A549 (cell line): ENCODE results near the gene TC2N. TPM values are rescaled to one million over a fixed set of nuclear protein-coding genes. Genes with fewer than 3 reads are reported as not detected.

ENCODE experiments used
- ATAC-seq, 2 experiments: fragments of 200-7000 bp in 1 of 2; fragments of >200 bp in 1 of 2; cut with Nextera tagmentation in 1 of 2; cut with Tn5 transposase in 1 of 2; 3 replicates each; pipeline versions ENCODE4 v1.8.0 to v1.9.1; 2018 to 2020; ENCODE audit warnings: mild to moderate bottlenecking in 1 of 2, moderate library complexity in 1 of 2
- CTCF ChIA-PET: fragments of 300-600 bp; sonication (Branson Sonifier 250); formaldehyde crosslinking; extraction: SDS; loops from one replicate; lab custom pipeline; 2021; ENCODE audit warnings: antibody characterized with exemption, inconsistent platforms; lab: Yijun Ruan, JAX
- POLR2A ChIA-PET: fragments of 350-600 bp; formaldehyde crosslinking; extraction: SDS; loops from one replicate; lab custom pipeline; 2021; ENCODE audit warnings: antibody characterized with exemption, inconsistent platforms; lab: Yijun Ruan, JAX
- DNase-seq, 2 experiments: peaks; one replicate each; pipeline versions ENCODE4 v3.0.0 to v3.0.0-alpha.2; 2011 to 2016; ENCODE audit warnings: low read depth in 1 of 2, low spot score in 1 of 2
- FAIRE-seq: peaks from 2 replicates; lab custom pipeline; 2011; peaks lifted over from hg19 to GRCh38; lab: Jason Lieb, UNC
- H3K27ac ChIP-seq, 2 experiments: fragments of >200 bp; sonication (Bioruptor Twin); formaldehyde crosslinking; 3 replicates each; pipeline ENCODE4 v1.5.1; 2016 to 2017
- H3K4me1 ChIP-seq: fragments of >200 bp; sonication (Bioruptor Twin); formaldehyde crosslinking; 3 replicates; pipeline ENCODE4 v1.6.1; 2016
- H3K4me2 ChIP-seq: fragments of >200 bp; sonication (Bioruptor Twin); formaldehyde crosslinking; 3 replicates; pipeline ENCODE4 v1.6.1; 2016
- H3K4me3 ChIP-seq: fragments of >200 bp; sonication (Bioruptor Twin); formaldehyde crosslinking; 3 replicates; pipeline ENCODE4 v1.5.1; 2016
- H3K9me3 ChIP-seq: fragments of >200 bp; sonication (Bioruptor Twin); formaldehyde crosslinking; 3 replicates; pipeline ENCODE4 v1.6.1; 2016
- CBX8 ChIP-seq: fragments of 200-600 bp; sonication (generic); IDR thresholded peaks from 2 replicates; pipeline ENCODE4 v1.6.1; 2016
- CEBPB ChIP-seq, 2 experiments: fragments of >200 bp in 1 of 2; sonication (Bioruptor Twin) in 1 of 2; formaldehyde crosslinking in 1 of 2; IDR thresholded peaks; 2 replicates each; pipeline ENCODE4 v1.6.1; 2012 to 2016
- CHD2 ChIP-seq: fragments of 150-350 bp; IDR thresholded peaks from 2 replicates; pipeline ENCODE4 v1.6.1; 2014; ENCODE audit warnings: low read length; ENCODE audit not compliant: partially characterized antibody
- EHF ChIP-seq: fragments of 250-450 bp; sonication (Bioruptor Pico); IDR thresholded peaks from 2 replicates; pipeline ENCODE4 v1.5.0; 2020; ENCODE audit warnings: mild to moderate bottlenecking
- EHMT2 ChIP-seq: fragments of 200-600 bp; sonication (generic); IDR thresholded peaks from 2 replicates; pipeline ENCODE4 v1.6.1; 2016; ENCODE audit warnings: antibody characterized with exemption, low read depth, mild to moderate bottlenecking, moderate library complexity
- EP300 ChIP-seq, 2 experiments: fragments of >200 bp; sonication (Bioruptor Twin); formaldehyde crosslinking; IDR thresholded peaks; 2 replicates in 1 of 2; 3 replicates in 1 of 2; pipeline ENCODE4 v1.6.1; 2016 to 2017
- ESRRA ChIP-seq: fragments of 150-350 bp; IDR thresholded peaks from 2 replicates; pipeline ENCODE4 v1.6.1; 2014; ENCODE audit warnings: mild to moderate bottlenecking, low read length, borderline replicate concordance
- FOSL2 ChIP-seq, 2 experiments: fragments of 450-650 bp in 1 of 2; fragments of >200 bp in 1 of 2; sonication (Bioruptor Twin) in 1 of 2; formaldehyde crosslinking; IDR thresholded peaks; 2 replicates each; pipeline versions ENCODE4 v1.5.0 to v1.6.1; 2016 to 2020; ENCODE audit warnings: mild to moderate bottlenecking in 1 of 2, moderate library complexity in 1 of 2
- GATA3 ChIP-seq: IDR thresholded peaks from 2 replicates; pipeline ENCODE4 v1.6.1; 2012; ENCODE audit warnings: borderline replicate concordance
- HEYL ChIP-seq: fragments of 250-450 bp; sonication (Bioruptor Pico); IDR thresholded peaks from 2 replicates; pipeline ENCODE4 v1.8.0; 2021; ENCODE audit warnings: mild to moderate bottlenecking, moderate library complexity
- JUN ChIP-seq, 2 experiments: fragments of >200 bp; sonication (Bioruptor Twin); formaldehyde crosslinking; IDR thresholded peaks; 2 replicates in 1 of 2; 3 replicates in 1 of 2; pipeline ENCODE4 v1.6.1; 2016 to 2017
- JUNB ChIP-seq: fragments of >200 bp; sonication (Bioruptor Twin); formaldehyde crosslinking; IDR thresholded peaks from 2 replicates; pipeline ENCODE4 v1.6.1; 2016
- KDM1A ChIP-seq: fragments of 200-600 bp; sonication (generic); IDR thresholded peaks from 2 replicates; pipeline ENCODE4 v1.6.1; 2016; ENCODE audit warnings: low read depth, mild to moderate bottlenecking
- MYC ChIP-seq: IDR thresholded peaks from 2 replicates; pipeline ENCODE4 v1.6.1; 2012; ENCODE audit warnings: mild to moderate bottlenecking, inconsistent platforms, low read length, improper control_type of control experiment, borderline replicate concordance
- NFE2L2 ChIP-seq: fragments of 150-350 bp; conservative IDR thresholded peaks from 2 replicates; pipeline ENCODE4 v1.6.1; 2014; ENCODE audit warnings: low read length
- RCOR1 ChIP-seq: fragments of 150-350 bp; IDR thresholded peaks from 2 replicates; pipeline ENCODE4 v1.6.1; 2014; ENCODE audit warnings: antibody characterized with exemption, low read length, low read depth
- RFX5 ChIP-seq: fragments of 450-650 bp; IDR thresholded peaks from 2 replicates; pipeline ENCODE4 v1.7.1; 2014; ENCODE audit warnings: antibody characterized with exemption, mild to moderate bottlenecking, moderate library complexity
- ZNF302 ChIP-seq: fragments of 250-450 bp; sonication (Bioruptor Pico); IDR thresholded peaks from 2 replicates; pipeline ENCODE4 v1.9.0; 2021; ENCODE audit warnings: inconsistent platforms, mild to moderate bottlenecking, moderate library complexity
- WGBS: methylation state at CpG from one replicate; pipeline ENCODE4 v1.1.6; 2017; ENCODE audit errors: missing lambda C conversion rate; 5-methylcytosine and 5-hydroxymethylcytosine counted together
- polyA plus RNA-seq, 4 experiments: library from polyadenylated mRNA; depleted of rRNA in 3 of 4; stranded (reverse); fragments of >200 nt; fragmentation: RNase III in 1 of 4; extraction: RNeasy Plus Mini Kit Qiagen cat#74134 plus additional on column Dnase treatment in 1 of 4; gene quantifications; 2 replicates in 3 of 4; 3 replicates in 1 of 4; pipeline ENCODE4 v1.2.3, GENCODE V29; 2011 to 2017
- TF ChIP-seq, protein P1 (sequence below): fragments of 250-450 bp; sonication (Bioruptor Pico); IDR thresholded peaks from 2 replicates; pipeline ENCODE4 v1.5.0; 2021; ENCODE audit warnings: mild to moderate bottlenecking, moderate library complexity, borderline replicate concordance
- TF ChIP-seq, protein P2 (sequence below): fragments of >200 bp; sonication (Bioruptor Twin); formaldehyde crosslinking; IDR thresholded peaks from 2 replicates; pipeline ENCODE4 v1.6.1; 2016
- TF ChIP-seq, protein P3 (sequence below): fragments of >200 bp; sonication (Bioruptor Twin); formaldehyde crosslinking; IDR thresholded peaks from 3 replicates; pipeline ENCODE4 v1.6.1; 2016
- TF ChIP-seq, protein P4 (sequence below): fragments of 200-600 bp; sonication (generic); IDR thresholded peaks from 2 replicates; pipeline ENCODE4 v1.6.1; 2016; ENCODE audit warnings: antibody characterized with exemption, mild to moderate bottlenecking, moderate library complexity

The TC2N gene
- polyA plus RNA-seq, 2 of the 4 experiments (the other 2 are of a cell fraction) = 0.43 to 5.5 TPM

DNA sequence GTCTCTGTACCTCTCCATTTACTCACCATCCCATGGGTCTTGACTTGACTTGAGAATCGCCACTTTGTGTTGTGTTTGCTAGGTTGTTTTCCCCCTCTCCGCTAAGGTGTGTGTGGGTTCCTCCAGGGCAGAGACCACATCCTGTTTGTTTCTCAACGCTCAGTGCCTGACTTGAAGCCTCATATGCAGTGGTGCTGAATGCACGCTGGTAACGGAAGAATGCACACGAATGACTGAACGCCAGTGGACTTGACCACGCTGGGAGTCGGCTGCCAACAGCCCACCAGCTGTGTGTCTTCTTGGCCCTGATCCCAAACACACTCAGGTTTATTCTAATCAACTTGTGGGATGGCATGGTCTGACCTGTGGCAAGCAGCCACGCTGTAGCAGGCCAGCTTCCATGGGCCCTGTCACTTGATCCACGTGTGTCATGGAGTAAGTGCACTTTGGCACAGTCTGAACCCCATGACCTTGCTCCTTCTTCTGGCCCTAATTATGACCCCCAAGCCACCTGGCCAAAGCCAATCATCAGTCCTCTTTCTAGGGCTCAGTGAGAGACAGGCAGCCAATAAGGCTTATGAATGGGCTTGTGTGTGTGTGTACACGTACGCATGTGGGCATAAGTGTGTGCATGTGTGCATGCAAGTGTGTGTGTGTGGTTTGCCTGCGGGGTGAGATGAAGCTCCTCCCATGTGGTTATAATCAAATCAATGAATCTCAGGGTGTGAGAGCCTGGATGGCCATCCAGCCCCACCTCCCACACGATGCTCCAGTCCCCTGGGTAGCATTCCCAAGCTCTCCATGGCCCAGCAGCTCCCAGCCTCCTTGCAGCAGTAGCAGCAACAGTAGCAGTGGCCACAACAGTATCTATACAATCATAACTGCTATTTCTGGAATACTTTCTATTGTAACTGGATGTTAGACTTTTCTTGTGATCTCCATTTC, 6.4 kb upstream of the TC2N start:
- no peaks in the 10 kb centered on the region for H3K9me3 ChIP-seq
- peaks cover 54% of the 10 kb centered on the region for H3K4me1 ChIP-seq
- ChIA-PET CTCF (interaction anchor here (0.6 to 1.0 kb wide), 2 partner anchors 14 to 701 kb away, joined by 3 read pairs; no protein-coding TSS in a partner anchor), POLR2A (no interaction called here)
- no peak overlapping the region for H3K4me2 ChIP-seq
- FAIRE-seq = no peak
- no peak for TF ChIP-seq ZNF302 (CRISPR knock-in tag)
- no peak for DNase-seq
- peak overlapping the region; percentile 47 to 67 for H3K27ac ChIP-seq
- no peak overlapping the region for H3K4me3 ChIP-seq
- 87% methylated on average over 15 of the region's 15 CpGs for WGBS
- no peak for ATAC-seq

DNA sequence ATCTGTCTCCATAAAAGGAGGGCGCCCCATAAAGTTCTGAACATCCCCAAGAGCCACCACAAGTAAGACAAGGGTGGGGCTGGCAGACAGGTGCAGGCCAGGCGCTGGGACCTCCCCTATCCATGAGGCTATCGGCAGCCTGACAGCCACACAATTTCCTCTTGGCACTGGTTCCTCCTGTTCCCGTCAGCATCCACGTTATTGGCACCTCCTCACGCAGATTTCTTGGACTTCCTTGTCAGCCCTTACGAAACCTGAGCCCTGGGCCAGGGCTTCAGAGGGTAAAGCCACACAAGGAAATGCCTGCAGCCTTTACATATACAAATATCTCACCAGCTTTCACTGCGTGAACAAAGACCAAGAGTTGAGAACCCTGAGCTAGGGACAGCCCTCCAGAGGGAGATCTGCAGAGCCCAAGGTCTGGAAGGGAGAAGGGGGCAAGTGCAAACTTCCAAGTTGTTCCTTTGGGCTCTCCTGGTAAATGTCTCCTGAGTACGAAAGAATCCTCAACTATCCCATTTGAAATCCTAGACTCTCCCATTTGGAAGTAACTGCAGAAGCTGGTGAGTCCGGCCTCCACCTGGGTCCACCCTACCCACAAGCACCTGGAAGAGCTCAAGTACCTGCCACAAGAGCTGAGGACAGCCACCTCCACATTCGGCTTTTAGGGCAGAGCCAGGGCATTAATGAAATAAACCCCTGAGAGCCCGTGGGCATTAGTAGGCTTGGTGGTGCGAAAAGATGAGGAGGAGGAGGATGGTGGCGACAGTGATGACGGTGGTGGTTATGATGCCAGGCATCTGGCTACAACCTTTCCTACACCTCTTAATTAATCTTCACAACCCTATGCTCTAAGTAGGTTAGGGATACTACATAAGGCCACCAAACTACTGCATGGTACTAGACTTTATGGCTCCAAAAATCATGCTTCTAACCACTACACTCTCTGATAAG, 5.5 kb upstream of the TC2N start:
- WGBS = 46% methylated on average over 14 of the region's 15 CpGs
- DNase-seq = peak; percentile 37 to 89
- H3K27ac ChIP-seq = peak overlapping the region; percentile 62 to 67
- no peak overlapping the region for H3K4me3 ChIP-seq
- POLR2A ChIA-PET = no interaction called here
- H3K4me1 ChIP-seq = peaks cover 54% of the 10 kb centered on the region
- H3K9me3 ChIP-seq = no peaks in the 10 kb centered on the region
- ATAC-seq = peak; percentile 72 to 81
- FAIRE-seq = no peak
- CTCF ChIA-PET = interaction anchor here (0.6 to 2.3 kb wide), 3 partner anchors 10 to 700 kb away, joined by 3 to 8 read pairs (median 3); no protein-coding TSS in a partner anchor
- H3K4me2 ChIP-seq = peak overlapping the region; percentile 61
- TF ChIP-seq RCOR1 (no peak), MYC (no peak), RFX5 (no peak), CEBPB (IDR thresholded peaks at IDR 0.05) (0 out of 4 replicates have a peak, but pooled peaks of 1 of the 2 experiments have one; percentile 24), EHMT2 (no peak), CBX8 (no peak), JUN (IDR thresholded peaks at IDR 0.05) (0 out of 5 replicates have a peak, but pooled peaks of 1 of the 2 experiments have one; percentile 50), GATA3 (peak; percentile 20; the same call in 1 of the 2 replicates)
- TF ChIP-seq, protein P1, sequence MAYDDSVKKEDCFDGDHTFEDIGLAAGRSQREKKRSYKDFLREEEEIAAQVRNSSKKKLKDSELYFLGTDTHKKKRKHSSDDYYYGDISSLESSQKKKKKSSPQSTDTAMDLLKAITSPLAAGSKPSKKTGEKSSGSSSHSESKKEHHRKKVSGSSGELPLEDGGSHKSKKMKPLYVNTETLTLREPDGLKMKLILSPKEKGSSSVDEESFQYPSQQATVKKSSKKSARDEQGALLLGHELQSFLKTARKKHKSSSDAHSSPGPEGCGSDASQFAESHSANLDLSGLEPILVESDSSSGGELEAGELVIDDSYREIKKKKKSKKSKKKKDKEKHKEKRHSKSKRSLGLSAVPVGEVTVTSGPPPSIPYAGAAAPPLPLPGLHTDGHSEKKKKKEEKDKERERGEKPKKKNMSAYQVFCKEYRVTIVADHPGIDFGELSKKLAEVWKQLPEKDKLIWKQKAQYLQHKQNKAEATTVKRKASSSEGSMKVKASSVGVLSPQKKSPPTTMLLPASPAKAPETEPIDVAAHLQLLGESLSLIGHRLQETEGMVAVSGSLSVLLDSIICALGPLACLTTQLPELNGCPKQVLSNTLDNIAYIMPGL (CRISPR knock-in tag) = no peak
- TF ChIP-seq, protein P2, sequence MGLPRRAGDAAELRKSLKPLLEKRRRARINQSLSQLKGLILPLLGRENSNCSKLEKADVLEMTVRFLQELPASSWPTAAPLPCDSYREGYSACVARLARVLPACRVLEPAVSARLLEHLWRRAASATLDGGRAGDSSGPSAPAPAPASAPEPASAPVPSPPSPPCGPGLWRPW = no peak
- TF ChIP-seq, all 56 proteins: peak for 3

DNA sequence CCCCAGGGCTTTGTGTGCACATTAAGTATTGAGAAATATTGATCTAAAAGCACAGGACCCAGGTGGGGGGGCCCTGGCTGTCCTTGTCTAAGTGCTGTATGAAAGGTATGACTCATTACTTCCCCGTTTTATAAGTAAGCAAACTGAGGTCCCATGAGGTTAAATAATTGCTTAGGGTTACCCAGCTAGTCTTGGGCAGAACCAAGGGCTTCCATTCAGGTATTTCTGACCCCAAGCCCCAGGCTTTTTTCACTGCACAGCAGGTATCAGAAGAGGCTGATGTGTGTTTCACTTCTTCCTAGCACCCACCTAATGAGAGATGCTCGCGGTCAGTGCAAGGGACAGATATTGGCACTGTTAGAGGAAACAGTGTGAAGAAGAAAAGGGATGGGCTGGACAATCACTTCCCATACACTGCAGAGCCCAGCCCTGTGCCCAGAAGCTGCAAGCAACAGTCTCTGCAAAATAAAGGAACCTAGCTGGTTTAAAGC, 4.7 kb upstream of the TC2N start:
- H3K4me2 ChIP-seq = peak overlapping the region; percentile 61
- ATAC-seq = peak; percentile 33 to 59; a peak in 3 of 6 replicates
- POLR2A ChIA-PET = no interaction called here
- TF ChIP-seq EHF = no peak
- no peak for TF ChIP-seq NFE2L2
- TF ChIP-seq ESRRA = no peak
- TF ChIP-seq, protein P3, sequence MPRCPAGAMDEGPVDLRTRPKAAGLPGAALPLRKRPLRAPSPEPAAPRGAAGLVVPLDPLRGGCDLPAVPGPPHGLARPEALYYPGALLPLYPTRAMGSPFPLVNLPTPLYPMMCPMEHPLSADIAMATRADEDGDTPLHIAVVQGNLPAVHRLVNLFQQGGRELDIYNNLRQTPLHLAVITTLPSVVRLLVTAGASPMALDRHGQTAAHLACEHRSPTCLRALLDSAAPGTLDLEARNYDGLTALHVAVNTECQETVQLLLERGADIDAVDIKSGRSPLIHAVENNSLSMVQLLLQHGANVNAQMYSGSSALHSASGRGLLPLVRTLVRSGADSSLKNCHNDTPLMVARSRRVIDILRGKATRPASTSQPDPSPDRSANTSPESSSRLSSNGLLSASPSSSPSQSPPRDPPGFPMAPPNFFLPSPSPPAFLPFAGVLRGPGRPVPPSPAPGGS = no peak
- TF ChIP-seq HEYL (CRISPR knock-in tag) = no peak
- TF ChIP-seq FOSL2 (IDR thresholded peaks at IDR 0.05) = no peak
- peak; percentile 66 for TF ChIP-seq FOSL2 (CRISPR knock-in tag; IDR thresholded peaks at IDR 0.05)
- no peak for TF ChIP-seq EHMT2
- peak in 1 of 2 experiments; percentile 18; a peak in 1 of 5 replicates for TF ChIP-seq EP300 (IDR thresholded peaks at IDR 0.05)
- no peak for TF ChIP-seq CHD2
- TF ChIP-seq, protein P4, sequence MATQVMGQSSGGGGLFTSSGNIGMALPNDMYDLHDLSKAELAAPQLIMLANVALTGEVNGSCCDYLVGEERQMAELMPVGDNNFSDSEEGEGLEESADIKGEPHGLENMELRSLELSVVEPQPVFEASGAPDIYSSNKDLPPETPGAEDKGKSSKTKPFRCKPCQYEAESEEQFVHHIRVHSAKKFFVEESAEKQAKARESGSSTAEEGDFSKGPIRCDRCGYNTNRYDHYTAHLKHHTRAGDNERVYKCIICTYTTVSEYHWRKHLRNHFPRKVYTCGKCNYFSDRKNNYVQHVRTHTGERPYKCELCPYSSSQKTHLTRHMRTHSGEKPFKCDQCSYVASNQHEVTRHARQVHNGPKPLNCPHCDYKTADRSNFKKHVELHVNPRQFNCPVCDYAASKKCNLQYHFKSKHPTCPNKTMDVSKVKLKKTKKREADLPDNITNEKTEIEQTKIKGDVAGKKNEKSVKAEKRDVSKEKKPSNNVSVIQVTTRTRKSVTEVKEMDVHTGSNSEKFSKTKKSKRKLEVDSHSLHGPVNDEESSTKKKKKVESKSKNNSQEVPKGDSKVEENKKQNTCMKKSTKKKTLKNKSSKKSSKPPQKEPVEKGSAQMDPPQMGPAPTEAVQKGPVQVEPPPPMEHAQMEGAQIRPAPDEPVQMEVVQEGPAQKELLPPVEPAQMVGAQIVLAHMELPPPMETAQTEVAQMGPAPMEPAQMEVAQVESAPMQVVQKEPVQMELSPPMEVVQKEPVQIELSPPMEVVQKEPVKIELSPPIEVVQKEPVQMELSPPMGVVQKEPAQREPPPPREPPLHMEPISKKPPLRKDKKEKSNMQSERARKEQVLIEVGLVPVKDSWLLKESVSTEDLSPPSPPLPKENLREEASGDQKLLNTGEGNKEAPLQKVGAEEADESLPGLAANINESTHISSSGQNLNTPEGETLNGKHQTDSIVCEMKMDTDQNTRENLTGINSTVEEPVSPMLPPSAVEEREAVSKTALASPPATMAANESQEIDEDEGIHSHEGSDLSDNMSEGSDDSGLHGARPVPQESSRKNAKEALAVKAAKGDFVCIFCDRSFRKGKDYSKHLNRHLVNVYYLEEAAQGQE = no peak
- TF ChIP-seq KDM1A = no peak
- TF ChIP-seq JUNB = no peak

More for the DNA sequence above, 4.7 kb upstream of the TC2N start:
- H3K27ac ChIP-seq = peak overlapping the region; percentile 62 to 65
- H3K4me1 ChIP-seq = peaks cover 54% of the 10 kb centered on the region
- no peak for FAIRE-seq
- WGBS = 36% methylated on average over 3 of the region's 3 CpGs
- H3K4me3 ChIP-seq = no peak overlapping the region
- CTCF ChIA-PET = interaction anchor here (0.7 to 2.3 kb wide), 2 partner anchors 10 to 29 kb away, joined by 3 to 8 read pairs; no protein-coding TSS in a partner anchor
- H3K9me3 ChIP-seq = no peaks in the 10 kb centered on the region
- DNase-seq = peak in 1 of 2 experiments; percentile 61
